Measurements from ENCODE around the gene GNAL.
"Not testable (repeated sequence)": the region's sequence is repeated elsewhere in the genome, so short reads cannot be mapped to it uniquely, and the experiment has no call there.

GNAL gene

GRCh38 chr18:11688972-11689668 is at the start of gene GNAL:
Gene GNAL, plus strand, starts transcription at chr18:11689264. Its CDS starts 300 bp downstream, at chr18:11689564.
- peak in 11 of 14 donors; percentile 9 to 69 (median 30) for DNase-seq

DNA sequence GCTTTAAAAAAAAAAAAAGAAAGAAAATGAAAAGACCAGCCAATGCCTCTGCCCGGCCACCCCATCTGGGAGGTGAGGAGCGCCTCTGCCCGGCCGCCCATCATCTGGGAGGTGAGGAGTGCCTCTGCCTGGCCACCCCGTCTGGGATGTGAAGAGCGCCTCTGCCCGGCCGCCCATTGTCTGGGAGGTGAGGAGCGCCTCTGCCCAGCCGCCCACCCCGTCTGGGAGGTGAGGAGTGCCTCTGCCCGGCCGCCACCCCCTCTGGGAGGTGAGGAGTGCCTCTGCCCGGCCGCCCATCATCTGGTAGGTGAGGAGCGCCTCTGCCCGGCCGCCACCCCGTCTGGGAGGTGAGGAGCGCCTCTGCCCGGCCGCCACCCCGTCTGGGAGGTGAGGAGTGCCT is 41.8 kb upstream of the GNAL start:
- not testable (repeated sequence) for DNase-seq

DNA sequence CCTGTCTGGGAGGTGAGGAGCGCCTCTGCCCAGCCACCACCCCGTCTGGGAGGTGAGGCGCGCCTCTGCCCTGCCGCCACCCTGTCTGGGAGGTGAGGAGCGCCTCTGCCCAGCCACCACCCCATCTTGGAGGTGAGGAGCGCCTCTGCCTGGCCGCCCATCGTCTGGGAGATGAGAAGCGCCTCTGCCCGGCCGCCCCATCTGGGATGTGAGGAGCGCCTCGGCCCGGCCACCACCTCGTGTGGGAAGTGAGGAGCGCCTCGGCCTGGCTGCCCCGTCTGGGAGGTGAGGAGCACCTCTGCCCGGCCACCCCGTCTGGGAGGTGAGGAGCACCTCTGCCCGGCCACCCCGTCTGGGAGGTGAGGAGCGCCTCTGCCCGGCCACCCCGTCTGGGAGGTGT is 41.3 kb upstream of the GNAL start:
- DNase-seq = not testable (repeated sequence)

- DNase-seq = no peak
These were observed 39.2 kb upstream of the GNAL start for GRCh38 chr18:11649839-11650238.

DNA sequence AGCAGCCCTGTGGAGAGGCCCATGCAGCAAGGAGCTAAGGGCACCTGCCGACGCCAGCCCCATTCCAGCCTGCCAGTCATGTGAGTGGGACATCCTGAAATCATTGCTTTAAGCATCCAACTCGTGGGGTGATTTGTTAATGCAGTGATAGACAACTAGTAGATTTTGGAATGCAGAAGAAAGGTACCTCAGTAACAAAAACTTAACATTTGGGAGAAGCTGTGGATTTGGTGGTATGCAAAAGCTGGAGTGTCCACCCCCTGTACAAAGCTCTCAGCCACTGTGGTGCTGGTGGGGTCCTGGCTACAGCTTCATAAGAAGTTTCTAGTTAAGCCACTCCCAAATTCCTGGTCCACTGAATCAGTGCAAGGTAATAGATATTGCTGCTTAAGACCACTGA is 37.2 kb upstream of the GNAL start:
- no peak for DNase-seq

GRCh38 chr18:11653521-11653920 is 35.5 kb upstream of the GNAL start:
- no peak for DNase-seq

- peak in 6 of 14 donors; percentile 0 to 35 (median 13) for DNase-seq
These were observed 34.1 kb upstream of the GNAL start for GRCh38 chr18:11654736-11655605.

DNA sequence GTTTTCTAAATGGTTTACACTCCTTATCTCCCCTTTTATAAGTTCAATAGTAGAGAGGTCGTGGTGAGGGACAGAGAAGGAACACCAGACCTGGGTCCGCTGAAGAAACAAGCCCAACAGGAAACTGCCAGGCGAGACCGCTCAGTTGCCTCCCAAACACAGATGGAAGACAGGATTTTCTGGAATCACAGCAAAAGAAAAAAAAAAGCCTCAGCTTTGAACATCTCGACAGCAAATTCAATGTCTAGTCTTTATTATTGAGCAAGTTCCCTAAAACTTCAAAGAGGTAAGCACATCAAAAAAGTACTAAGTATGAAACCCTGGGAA is 33.5 kb upstream of the GNAL start:
- DNase-seq = no peak

- DNase-seq = no peak
These were observed 31.9 kb upstream of the GNAL start for GRCh38 chr18:11657152-11657551.

GRCh38 chr18:11657554-11657953 is 31.5 kb upstream of the GNAL start:
- DNase-seq = no peak

- DNase-seq = no peak
These were observed 31.0 kb upstream of the GNAL start for GRCh38 chr18:11658019-11658418.

- no peak for DNase-seq
These were observed 30.1 kb upstream of the GNAL start for GRCh38 chr18:11658989-11659388.

DNA sequence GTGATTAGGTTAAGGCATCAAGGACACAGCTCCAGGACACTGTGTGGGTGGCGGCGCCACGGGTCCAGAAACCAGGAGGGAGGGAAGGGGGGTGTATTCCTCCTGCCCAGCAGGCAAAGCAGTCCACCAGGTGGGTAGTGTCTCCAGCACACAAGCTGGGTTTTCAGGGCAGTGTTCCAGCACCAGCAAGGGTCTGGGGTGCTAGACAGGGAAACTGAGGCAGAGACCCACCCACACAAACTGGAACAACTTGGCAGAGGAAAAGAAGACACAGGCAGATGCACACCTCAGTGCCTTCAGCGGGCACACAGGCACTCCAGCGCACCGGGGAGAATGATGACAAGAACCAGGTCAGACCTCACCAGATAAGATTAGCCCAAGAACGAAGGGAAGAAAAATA is 28.4 kb upstream of the GNAL start:
- no peak for DNase-seq

DNA sequence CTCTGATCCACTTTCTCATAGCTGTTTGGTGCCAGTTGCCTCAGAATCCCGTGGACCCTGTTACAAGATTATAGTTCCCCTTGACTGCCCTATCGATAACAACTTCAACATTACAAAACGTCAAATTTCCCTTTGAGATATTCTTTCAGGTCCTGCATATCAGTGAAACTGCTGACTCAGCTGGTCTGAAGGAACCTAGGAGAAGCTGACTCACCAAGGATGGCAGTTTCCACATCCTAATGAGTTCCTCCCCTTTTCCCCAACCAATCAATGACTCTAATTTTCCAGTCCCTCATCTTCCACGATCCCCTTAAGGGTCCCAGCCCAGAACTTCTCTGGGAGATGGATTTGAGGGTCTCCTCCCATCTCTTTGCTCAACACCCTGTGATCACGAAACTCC is 27.6 kb upstream of the GNAL start:
- no peak for DNase-seq

DNA sequence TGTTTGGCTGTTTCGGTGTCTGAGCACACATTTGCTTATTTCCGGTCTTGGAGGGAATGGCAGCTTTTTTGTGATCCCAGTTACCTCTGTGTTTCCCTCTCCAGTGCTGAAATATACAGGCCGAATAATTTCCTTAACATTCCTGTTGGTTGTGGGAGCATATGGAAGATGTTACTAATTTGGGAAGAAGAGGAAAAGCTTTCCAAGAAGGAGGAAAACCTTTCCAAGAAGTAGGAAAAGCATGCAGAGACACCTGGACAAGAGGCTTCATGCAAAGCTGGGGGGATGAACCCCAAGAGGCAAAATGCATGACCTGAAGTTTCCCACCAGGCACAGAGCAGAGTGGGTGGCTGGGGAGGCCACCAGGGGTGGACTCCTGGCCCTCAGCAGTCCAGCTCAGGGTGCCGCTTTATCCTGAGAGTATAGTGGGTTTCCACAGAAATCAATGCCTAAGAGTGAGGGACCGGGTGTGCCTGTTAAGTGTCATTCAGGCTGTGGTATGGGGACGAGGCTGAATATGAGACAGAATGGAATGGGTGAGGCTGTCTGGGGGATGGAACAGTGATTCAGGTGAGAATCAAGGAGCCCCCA is 25.5 kb upstream of the GNAL start:
- DNase-seq = no peak

GRCh38 chr18:11664286-11664685 is 24.8 kb upstream of the GNAL start:
- no peak for DNase-seq

DNA sequence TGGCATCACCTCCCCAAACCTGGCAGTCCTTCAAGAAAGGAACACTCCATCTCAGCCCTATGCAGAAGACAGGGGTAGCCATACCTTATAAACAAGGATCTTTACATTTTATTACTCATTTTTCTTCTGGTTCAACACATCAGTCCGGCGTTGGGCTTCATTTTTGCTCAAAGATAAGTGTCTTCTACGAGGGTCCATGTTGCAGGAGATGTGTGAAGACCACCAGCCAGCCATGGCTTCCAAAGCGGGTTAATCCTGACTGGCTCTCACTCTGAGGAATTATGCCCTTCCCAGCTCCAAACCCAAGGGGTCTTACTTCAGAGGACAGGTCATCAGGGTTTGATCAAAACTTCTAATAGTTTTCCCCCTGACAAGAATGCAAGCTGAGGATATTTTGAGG is 23.9 kb upstream of the GNAL start:
- no peak for DNase-seq

DNA sequence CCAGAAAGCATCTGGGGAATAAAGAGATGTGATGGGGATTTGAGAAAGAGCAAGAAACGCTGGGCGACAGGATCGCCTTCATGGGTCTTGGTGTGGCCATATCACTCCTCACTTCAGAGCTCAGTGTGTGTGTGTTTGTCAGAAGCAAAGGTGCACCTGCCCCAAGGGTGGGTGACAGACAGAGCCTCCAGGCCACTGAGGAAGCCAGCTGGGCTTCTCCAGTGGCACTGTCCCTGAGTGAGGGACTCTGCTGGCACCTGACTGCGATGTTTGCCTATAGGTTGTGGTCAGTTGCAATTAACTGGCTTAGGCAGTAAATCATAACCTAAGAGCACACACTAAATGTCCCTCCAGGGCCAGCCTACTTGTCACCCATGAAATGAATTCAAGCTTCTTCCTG is 23.5 kb upstream of the GNAL start:
- DNase-seq = no peak

DNA sequence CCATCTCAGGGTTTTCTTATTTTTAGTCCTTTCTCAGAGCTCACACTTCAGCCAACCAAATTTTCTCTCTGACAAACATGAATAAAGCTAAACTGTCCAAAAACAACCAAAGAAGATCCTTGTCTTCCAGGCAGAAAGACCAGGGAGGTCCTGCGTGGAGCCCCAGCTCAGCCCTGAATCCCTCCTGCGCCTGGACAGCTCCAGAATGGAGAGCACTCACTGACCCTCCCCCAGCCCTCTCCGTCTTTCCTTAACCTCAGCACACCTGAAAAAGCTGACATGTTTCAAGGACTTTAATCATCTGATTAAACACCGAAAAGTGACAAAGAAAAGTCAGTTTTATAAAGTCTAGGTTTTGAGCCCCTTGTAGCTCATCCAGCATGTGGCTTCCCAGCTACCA is 22.9 kb upstream of the GNAL start:
- DNase-seq = no peak

DNA sequence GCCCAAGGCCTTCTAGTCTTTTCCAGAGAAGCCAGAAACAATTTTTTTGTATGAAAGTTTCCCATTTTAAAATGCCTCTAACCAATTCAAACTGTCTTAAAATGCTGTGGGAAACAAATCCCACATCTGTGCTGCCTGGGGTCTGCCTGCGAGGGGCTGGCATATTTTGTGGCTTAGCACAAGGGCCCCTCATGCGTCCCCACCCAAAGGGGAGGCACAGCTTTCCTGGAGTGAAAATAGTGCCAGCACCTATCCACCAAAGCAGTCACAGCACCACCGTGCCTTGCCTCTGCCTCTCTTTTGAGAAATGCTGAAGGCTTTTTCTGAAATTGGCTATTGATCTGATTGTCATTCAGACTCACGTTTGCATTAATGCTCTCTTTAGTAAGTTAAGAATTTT is 22.2 kb upstream of the GNAL start:
- no peak for DNase-seq

GRCh38 chr18:11667578-11667977 is 21.5 kb upstream of the GNAL start:
- no peak for DNase-seq

- DNase-seq = no peak
These were observed 20.5 kb upstream of the GNAL start for GRCh38 chr18:11668441-11669169.
